NCI-H1105 (cell line): ENCODE data around the gene PDE6B.
"Not testable (repeated sequence)": the region's sequence is repeated elsewhere in the genome, so short reads cannot be mapped to it uniquely, and the experiment has no call there.

Source experiments
- DNase-seq: peaks from one replicate; lab custom pipeline; 2025; lab: John Stamatoyannopoulos, UW

The PDE6B gene

GRCh38 chr4:635851-636627, 10.7 kb downstream of the PDE6B start:
- no peak for DNase-seq

GRCh38 chr4:636628-637159, 11.3 kb downstream of the PDE6B start:
- no peak for DNase-seq

- DNase-seq = no peak
Measured at GRCh38 chr4:637536-638280, 12.3 kb downstream of the PDE6B start.

- not testable (repeated sequence) for DNase-seq
Measured at GRCh38 chr4:642366-642765, 17.0 kb downstream of the PDE6B start.

- DNase-seq = no peak
Measured at GRCh38 chr4:646460-646859, 21.1 kb downstream of the PDE6B start.

GRCh38 chr4:647481-647880, 22.1 kb downstream of the PDE6B start:
- no peak for DNase-seq

- no peak for DNase-seq
Measured at GRCh38 chr4:648579-649292, 23.4 kb downstream of the PDE6B start.

- no peak for DNase-seq
Measured at GRCh38 chr4:649293-649625, 23.9 kb downstream of the PDE6B start.

- DNase-seq = no peak
Measured at GRCh38 chr4:649751-650310, 24.5 kb downstream of the PDE6B start.

- no peak for DNase-seq
Measured at GRCh38 chr4:650461-650860, 25.1 kb downstream of the PDE6B start.

GRCh38 chr4:650951-651883, 25.8 kb downstream of the PDE6B start:
- peak; percentile 6 for DNase-seq

- no peak for DNase-seq
Measured at GRCh38 chr4:651884-652642, 26.7 kb downstream of the PDE6B start.

GRCh38 chr4:653080-653821, 27.9 kb downstream of the PDE6B start:
- DNase-seq = no peak

GRCh38 chr4:653831-654502, 28.6 kb downstream of the PDE6B start:
- DNase-seq = no peak

GRCh38 chr4:654503-654845, 29.1 kb downstream of the PDE6B start:
- no peak for DNase-seq

- no peak for DNase-seq
Measured at GRCh38 chr4:654871-655463, 29.6 kb downstream of the PDE6B start.

- no peak for DNase-seq
Measured at GRCh38 chr4:655464-656151, 30.2 kb downstream of the PDE6B start.
